Endothelial cell of umbilical vein (primary cell): ENCODE measurements around the gene CALU. TPM values are rescaled to one million over a fixed set of nuclear protein-coding genes. Genes with fewer than 3 reads are reported as not detected.

ENCODE experiments used
- BruUV-seq: library from RNA; stranded (reverse); fragments of 400-500 nt; replicated peaks from 2 replicates; lab custom pipeline; 2021; lab: Mats Ljungman, UMichigan
- CTCF ChIA-PET: fragments of 300-600, 350-600 bp; sonication (Branson Sonifier 250); formaldehyde crosslinking; loops from one replicate; lab custom pipeline; 2021; ENCODE audit warnings: antibody characterized with exemption, inconsistent platforms; lab: Charles Lee
- POLR2A ChIA-PET: fragments of 300-600, 350-600 bp; sonication (Branson Sonifier 250); formaldehyde crosslinking; loops from one replicate; lab custom pipeline; 2021; ENCODE audit warnings: antibody characterized with exemption, inconsistent platforms; lab: Charles Lee
- DNase-seq: peaks from one replicate; pipeline ENCODE4 v3.0.0-alpha.2; 2011; ENCODE audit warnings: low read depth, low spot score
- FAIRE-seq: peaks from 2 replicates; lab custom pipeline; 2011; peaks lifted over from hg19 to GRCh38; lab: Jason Lieb, UNC
- H2AFZ ChIP-seq: 2 replicates; pipeline ENCODE4 v1.6.0; 2012; ENCODE audit warnings: low read depth, low read length, control low read depth, inconsistent platforms
- H3K27ac ChIP-seq: 2 replicates; pipeline ENCODE4 v1.5.1; 2011; ENCODE audit warnings: low read depth, mild to moderate bottlenecking, control low read depth, low read length, moderate library complexity; ENCODE audit not compliant: insufficient read depth
- H3K27me3 ChIP-seq, 2 experiments: 2 replicates each; pipeline versions ENCODE4 v1.6.0 to v1.6.1; 2011; ENCODE audit warnings: low read length in 2 of 2, mixed read lengths in 1 of 2; ENCODE audit not compliant: control insufficient read depth in 2 of 2, insufficient read depth in 2 of 2
- H3K36me3 ChIP-seq, 2 experiments: 2 replicates in 1 of 2; 3 replicates in 1 of 2; pipeline ENCODE4 v1.5.1; 2011; ENCODE audit warnings: low read length in 2 of 2, mild to moderate bottlenecking in 1 of 2, moderate library complexity in 1 of 2; ENCODE audit not compliant: control insufficient read depth in 2 of 2, insufficient read depth in 2 of 2; ENCODE audit errors: extremely low read depth in 1 of 2
- H3K4me1 ChIP-seq: 3 replicates; pipeline ENCODE4 v1.5.1; 2011; ENCODE audit warnings: mild to moderate bottlenecking, low read length; ENCODE audit not compliant: control insufficient read depth, insufficient read depth; ENCODE audit errors: extremely low read depth
- H3K4me2 ChIP-seq: 2 replicates; pipeline ENCODE4 v1.6.1; 2011; ENCODE audit warnings: low read length, control low read depth, mixed read lengths; ENCODE audit not compliant: insufficient read depth
- H3K4me3 ChIP-seq, 3 experiments: fragments of 200-600 bp in 1 of 3; sonication (generic), shearing (Covaris generic) in 1 of 3; replicated peaks in 1 of 3; 2 replicates each; pipeline ENCODE4 v1.5.1; 2011 to 2016; ENCODE audit warnings: control low read depth in 3 of 3, low read length in 3 of 3, mild to moderate bottlenecking in 2 of 3, inconsistent platforms in 1 of 3, low read depth in 1 of 3, moderate library complexity in 1 of 3; ENCODE audit not compliant: insufficient read depth in 1 of 3
- H3K79me2 ChIP-seq: 2 replicates; pipeline ENCODE4 v1.6.0; 2012; ENCODE audit warnings: low read length, inconsistent platforms; ENCODE audit not compliant: control insufficient read depth, insufficient read depth
- H3K9ac ChIP-seq: replicated peaks from 2 replicates; pipeline ENCODE3; 2011; ENCODE audit warnings: low read length, control low read depth; ENCODE audit not compliant: insufficient read depth; ENCODE audit errors: extremely low read depth
- H3K9me1 ChIP-seq: replicated peaks from 3 replicates; pipeline ENCODE4 v1.6.0; 2011; ENCODE audit warnings: mild to moderate bottlenecking, low read length; ENCODE audit not compliant: control insufficient read depth, insufficient read depth; ENCODE audit errors: extremely low read depth
- H3K9me3 ChIP-seq: replicated peaks from 2 replicates; pipeline ENCODE4 v1.5.1; 2012; ENCODE audit warnings: low read length, inconsistent platforms; ENCODE audit not compliant: control insufficient read depth, insufficient read depth
- H4K20me1 ChIP-seq: replicated peaks from 2 replicates; pipeline ENCODE3; 2011; ENCODE audit warnings: mild to moderate bottlenecking, low read length; ENCODE audit not compliant: control insufficient read depth, insufficient read depth; ENCODE audit errors: extremely low read depth
- EZH2 ChIP-seq: IDR thresholded peaks from 2 replicates; pipeline ENCODE4 v1.6.1; 2012; ENCODE audit warnings: borderline replicate concordance, low read depth, mild to moderate bottlenecking, moderate library complexity, low read length, inconsistent platforms; ENCODE audit not compliant: severe bottlenecking
- FOS ChIP-seq: IDR thresholded peaks from 2 replicates; pipeline ENCODE4 v1.6.1; 2011; ENCODE audit warnings: mild to moderate bottlenecking, low read length, moderate library complexity, borderline replicate concordance; ENCODE audit not compliant: insufficient read depth
- GATA2 ChIP-seq: IDR thresholded peaks from 2 replicates; pipeline ENCODE4 v1.7.0; 2011; ENCODE audit warnings: low read depth, mild to moderate bottlenecking, moderate library complexity, mixed read lengths, low read length; ENCODE audit not compliant: insufficient read length, insufficient read depth
- JUN ChIP-seq: IDR thresholded peaks from 2 replicates; pipeline ENCODE4 v1.6.1; 2011; ENCODE audit warnings: borderline replicate concordance, low read depth; ENCODE audit not compliant: insufficient read length, insufficient read depth
- MYC ChIP-seq: IDR thresholded peaks from one replicate; pipeline ENCODE4 v1.6.1; 2011; ENCODE audit warnings: mild to moderate bottlenecking, low read depth, low read length
- POLR2A ChIP-seq: IDR thresholded peaks from 2 replicates; pipeline ENCODE4 v1.6.1; 2012; ENCODE audit warnings: low read depth, mild to moderate bottlenecking, control low read depth, low read length
- POLR2AphosphoS5 ChIP-seq: IDR thresholded peaks from 2 replicates; pipeline ENCODE4 v1.6.1; 2012; ENCODE audit warnings: low read depth, mild to moderate bottlenecking, control low read depth, low read length, moderate library complexity; ENCODE audit not compliant: insufficient read depth
- dilution Hi-C: fragments of 300-500 bp; cut with MboI; formaldehyde crosslinking; loops from one replicate; pipeline ENCODE4 v1.15.0; 2019; ENCODE audit warnings: low sequenced_read_pairs; ENCODE audit not compliant: extremely low pct_ligation_motif_present
- intact Hi-C: fragments of 100-400 bp; cut with micrococcal nuclease; formaldehyde crosslinking; loops from one replicate; pipeline ENCODE4 v1.10.0; 2022
- polyA plus RNA-seq, 4 experiments: library from polyadenylated mRNA; depleted of rRNA in 3 of 4; stranded (reverse) in 3 of 4; unstranded in 1 of 4; fragments of >200 nt; gene quantifications; 2 replicates each; pipeline versions ENCODE4 v1.2.1 to v1.2.3, GENCODE V29; 2011 to 2012; ENCODE audit warnings: missing spikeins in 1 of 4
- total RNA-seq: library from RNA; stranded (reverse); gene quantifications from 2 replicates; pipeline ENCODE4 v1.2.3, GENCODE V29; 2021
- TF ChIP-seq, protein P1 (sequence below), 2 donors: IDR thresholded peaks; 1 replicate in 1 of 2; 2 replicates in 1 of 2; pipeline ENCODE4 v1.5.1; 2011; ENCODE audit warnings: low read length in 2 of 2, mild to moderate bottlenecking in 2 of 2, moderate library complexity in 2 of 2, control low read depth in 1 of 2, inconsistent platforms in 1 of 2, low read depth in 1 of 2; ENCODE audit not compliant: insufficient read depth in 1 of 2; ENCODE audit errors: extremely low read depth in 1 of 2
- TF ChIP-seq, protein P2 (sequence below): IDR thresholded peaks from 2 replicates; pipeline ENCODE4 v1.6.1; 2011; ENCODE audit not compliant: insufficient read depth, insufficient read length

The CALU gene
- total and polyA plus RNA-seq, 2 donors (not counting 3 experiments of a cell fraction or from before 2014, with no cell fraction given) = 135 to 257 TPM

GRCh38 chr7:128788446-128789412 lies 49.6 kb downstream of the CALU start:
- Histone ChIP-seq H2AFZ (no peak overlapping the region), H3K27ac (no peak overlapping the region), H3K9me1 (no peaks in the 10 kb centered on the region), H3K4me3 (no peak overlapping the region), H3K79me2 (no peaks in the 10 kb centered on the region), H3K4me1 (peaks cover 4% of the 10 kb centered on the region), H3K9ac (no peak overlapping the region), H3K4me2 (no peak overlapping the region), H3K9me3 (no peaks in the 10 kb centered on the region), H3K27me3 (peaks cover 16 to 39% of the 10 kb centered on the region in 2 experiments), H3K36me3 (no peaks in the 10 kb centered on the region), H4K20me1 (no peaks in the 10 kb centered on the region)
- dilution Hi-C loops (no loop called here), intact Hi-C loops (no loop called here)
- no peak for FAIRE-seq
- TF ChIP-seq FOS (no peak), POLR2AphosphoS5 (no peak), JUN (no peak), GATA2 (no peak), EZH2 (no peak), MYC (no peak), POLR2A (no peak)
- TF ChIP-seq, protein P1, sequence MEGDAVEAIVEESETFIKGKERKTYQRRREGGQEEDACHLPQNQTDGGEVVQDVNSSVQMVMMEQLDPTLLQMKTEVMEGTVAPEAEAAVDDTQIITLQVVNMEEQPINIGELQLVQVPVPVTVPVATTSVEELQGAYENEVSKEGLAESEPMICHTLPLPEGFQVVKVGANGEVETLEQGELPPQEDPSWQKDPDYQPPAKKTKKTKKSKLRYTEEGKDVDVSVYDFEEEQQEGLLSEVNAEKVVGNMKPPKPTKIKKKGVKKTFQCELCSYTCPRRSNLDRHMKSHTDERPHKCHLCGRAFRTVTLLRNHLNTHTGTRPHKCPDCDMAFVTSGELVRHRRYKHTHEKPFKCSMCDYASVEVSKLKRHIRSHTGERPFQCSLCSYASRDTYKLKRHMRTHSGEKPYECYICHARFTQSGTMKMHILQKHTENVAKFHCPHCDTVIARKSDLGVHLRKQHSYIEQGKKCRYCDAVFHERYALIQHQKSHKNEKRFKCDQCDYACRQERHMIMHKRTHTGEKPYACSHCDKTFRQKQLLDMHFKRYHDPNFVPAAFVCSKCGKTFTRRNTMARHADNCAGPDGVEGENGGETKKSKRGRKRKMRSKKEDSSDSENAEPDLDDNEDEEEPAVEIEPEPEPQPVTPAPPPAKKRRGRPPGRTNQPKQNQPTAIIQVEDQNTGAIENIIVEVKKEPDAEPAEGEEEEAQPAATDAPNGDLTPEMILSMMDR (IDR thresholded peaks at IDR 0.05; ENCODE audit: extremely low read depth in 1 of 2, insufficient read depth in 1 of 2, low read depth in 1 of 2, low read length in 2 of 2) = no peak
- TF ChIP-seq, protein P2, sequence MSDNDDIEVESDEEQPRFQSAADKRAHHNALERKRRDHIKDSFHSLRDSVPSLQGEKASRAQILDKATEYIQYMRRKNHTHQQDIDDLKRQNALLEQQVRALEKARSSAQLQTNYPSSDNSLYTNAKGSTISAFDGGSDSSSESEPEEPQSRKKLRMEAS = no peak
- ChIA-PET POLR2A (no interaction called here), CTCF (interaction anchor here (0.7 to 1.7 kb wide), 3 partner anchors 11 to 53 kb away, joined by 3 to 4 read pairs (median 3); no protein-coding TSS in a partner anchor)
- no TSS peak for BruUV-seq
- no peak for DNase-seq
